ENCODE data around the gene DPF3.

DPF3 gene

GRCh38 chr14:72610096-72610830 is 283.6 kb downstream of the DPF3 start:
- Histone ChIP-seq H3K36me3 (replicated peaks; ENCODE audit: insufficient read depth, low read length) (no peaks in the 10 kb centered on the region), H3K27me3 (replicated peaks; ENCODE audit: insufficient read depth, low read length) (no peaks in the 10 kb centered on the region), H3K9me2 (replicated peaks; ENCODE audit: insufficient read depth, low read length) (no peaks in the 10 kb centered on the region), H3K9ac (ENCODE audit: low read length) (no peak overlapping the region), H2AFZ (ENCODE audit: low read length) (no peak overlapping the region), H3K4me3 (ENCODE audit: low read length) (no peak overlapping the region), H3K27ac (ENCODE audit: low read length) (no peak overlapping the region), H3K79me2 (ENCODE audit: low read length) (no peaks in the 10 kb centered on the region), H3F3A (ENCODE audit: insufficient read depth, low read length) (no peaks in the 10 kb centered on the region), H3K4me1 (ENCODE audit: low read length) (no peaks in the 10 kb centered on the region), H3K9me3 (replicated peaks; ENCODE audit: insufficient read depth, low read length) (no peaks in the 10 kb centered on the region), H4K20me1 (ENCODE audit: insufficient read depth, low read length) (no peaks in the 10 kb centered on the region), H3K4me2 (ENCODE audit: low read depth, low read length) (no peak overlapping the region)
- DNase-seq, result no peak
- TF ChIP-seq CTCF (IDR thresholded peaks at IDR 0.05; ENCODE audit: low read length) (no peak), EZH2phosphoT487 (IDR thresholded peaks at IDR 0.05; ENCODE audit: low read length) (no peak), EZH2 (optimal IDR thresholded peaks at IDR 0.05; ENCODE audit: low read depth, low read length) (no peak)

GRCh38 chr14:72609205-72609916 is 284.5 kb downstream of the DPF3 start:
- H3K27me3 ChIP-seq (replicated peaks; ENCODE audit: insufficient read depth, low read length), result no peaks in the 10 kb centered on the region

GRCh38 chr14:72608391-72609204 is 285.3 kb downstream of the DPF3 start:
- H3K4me2 ChIP-seq (ENCODE audit: low read depth, low read length), result no peak overlapping the region
- H3K36me3 ChIP-seq (replicated peaks; ENCODE audit: insufficient read depth, low read length), result no peaks in the 10 kb centered on the region
- no peaks in the 10 kb centered on the region for H4K20me1 ChIP-seq (ENCODE audit: insufficient read depth, low read length)
- no peak overlapping the region for H3K4me3 ChIP-seq (ENCODE audit: low read length)
- no peak overlapping the region for H3K9ac ChIP-seq (ENCODE audit: low read length)
- no peaks in the 10 kb centered on the region for H3K27me3 ChIP-seq (replicated peaks; ENCODE audit: insufficient read depth, low read length)
- no peaks in the 10 kb centered on the region for H3K9me2 ChIP-seq (replicated peaks; ENCODE audit: insufficient read depth, low read length)
- no peaks in the 10 kb centered on the region for H3F3A ChIP-seq (ENCODE audit: insufficient read depth, low read length)
- H2AFZ ChIP-seq (ENCODE audit: low read length), result no peak overlapping the region
- TF ChIP-seq EZH2 (optimal IDR thresholded peaks at IDR 0.05; ENCODE audit: low read depth, low read length), result no peak
- no peak for TF ChIP-seq CTCF (IDR thresholded peaks at IDR 0.05; ENCODE audit: low read length)
- TF ChIP-seq EZH2phosphoT487 (IDR thresholded peaks at IDR 0.05; ENCODE audit: low read length), result no peak
- H3K9me3 ChIP-seq (replicated peaks; ENCODE audit: insufficient read depth, low read length), result no peaks in the 10 kb centered on the region
- no peaks in the 10 kb centered on the region for H3K4me1 ChIP-seq (ENCODE audit: low read length)
- no peaks in the 10 kb centered on the region for H3K79me2 ChIP-seq (ENCODE audit: low read length)
- H3K27ac ChIP-seq (ENCODE audit: low read length), result no peak overlapping the region
- DNase-seq, result no peak

More at GRCh38 chr14:72609205-72609916, 284.5 kb downstream of the DPF3 start:
- no peak for DNase-seq
- Histone ChIP-seq H3K9me3 (replicated peaks; ENCODE audit: insufficient read depth, low read length) (no peaks in the 10 kb centered on the region), H3K9ac (ENCODE audit: low read length) (no peak overlapping the region), H3K4me2 (ENCODE audit: low read depth, low read length) (no peak overlapping the region), H4K20me1 (ENCODE audit: insufficient read depth, low read length) (no peaks in the 10 kb centered on the region), H3K79me2 (ENCODE audit: low read length) (no peaks in the 10 kb centered on the region), H3K36me3 (replicated peaks; ENCODE audit: insufficient read depth, low read length) (no peaks in the 10 kb centered on the region), H2AFZ (ENCODE audit: low read length) (no peak overlapping the region), H3K4me1 (ENCODE audit: low read length) (no peaks in the 10 kb centered on the region), H3K4me3 (ENCODE audit: low read length) (no peak overlapping the region), H3F3A (ENCODE audit: insufficient read depth, low read length) (no peaks in the 10 kb centered on the region), H3K27ac (ENCODE audit: low read length) (no peak overlapping the region), H3K9me2 (replicated peaks; ENCODE audit: insufficient read depth, low read length) (no peaks in the 10 kb centered on the region)
- TF ChIP-seq EZH2 (optimal IDR thresholded peaks at IDR 0.05; ENCODE audit: low read depth, low read length), result no peak
- no peak for TF ChIP-seq EZH2phosphoT487 (IDR thresholded peaks at IDR 0.05; ENCODE audit: low read length)
- no peak for TF ChIP-seq CTCF (IDR thresholded peaks at IDR 0.05; ENCODE audit: low read length)
